Measurements from ENCODE around the gene HSPB1.

GRCh38 chr7:76267107-76267893 is 35.2 kb upstream of the HSPB1 start:
- TF ChIP-seq CTCF (conservative IDR thresholded peaks at IDR 0.05; ENCODE audit: low read depth in 2 of 2) = no peak
- no peak for TF ChIP-seq POLR2AphosphoS5 (IDR thresholded peaks at IDR 0.05; ENCODE audit: low read depth)
- no peak for TF ChIP-seq EZH2 (IDR thresholded peaks at IDR 0.05; ENCODE audit: low read depth, unreplicated experiment)
- TF ChIP-seq ZNF462 (CRISPR knock-in tag; IDR thresholded peaks at IDR 0.05) = no peak
